Activated naive CD4-positive, alpha-beta T cell (primary cell): ENCODE measurements around the gene PRDX2.

Experiments used
- DNase-seq, 4 experiments: peaks; one replicate each; lab custom pipeline; 2025; lab: John Stamatoyannopoulos, UW

The PRDX2 gene

DNA sequence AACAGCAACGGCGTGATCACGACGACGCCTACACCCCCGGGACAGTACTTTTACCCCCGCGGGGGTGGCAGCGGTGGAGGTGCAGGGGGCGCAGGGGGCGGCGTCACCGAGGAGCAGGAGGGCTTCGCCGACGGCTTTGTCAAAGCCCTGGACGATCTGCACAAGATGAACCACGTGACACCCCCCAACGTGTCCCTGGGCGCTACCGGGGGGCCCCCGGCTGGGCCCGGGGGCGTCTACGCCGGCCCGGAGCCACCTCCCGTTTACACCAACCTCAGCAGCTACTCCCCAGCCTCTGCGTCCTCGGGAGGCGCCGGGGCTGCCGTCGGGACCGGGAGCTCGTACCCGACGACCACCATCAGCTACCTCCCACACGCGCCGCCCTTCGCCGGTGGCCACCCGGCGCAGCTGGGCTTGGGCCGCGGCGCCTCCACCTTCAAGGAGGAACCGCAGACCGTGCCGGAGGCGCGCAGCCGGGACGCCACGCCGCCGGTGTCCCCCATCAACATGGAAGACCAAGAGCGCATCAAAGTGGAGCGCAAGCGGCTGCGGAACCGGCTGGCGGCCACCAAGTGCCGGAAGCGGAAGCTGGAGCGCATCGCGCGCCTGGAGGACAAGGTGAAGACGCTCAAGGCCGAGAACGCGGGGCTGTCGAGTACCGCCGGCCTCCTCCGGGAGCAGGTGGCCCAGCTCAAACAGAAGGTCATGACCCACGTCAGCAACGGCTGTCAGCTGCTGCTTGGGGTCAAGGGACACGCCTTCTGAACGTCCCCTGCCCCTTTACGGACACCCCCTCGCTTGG is 9.3 kb downstream of the PRDX2 start:
- DNase-seq: peak; percentile 37 to 71 (median 56)

DNA sequence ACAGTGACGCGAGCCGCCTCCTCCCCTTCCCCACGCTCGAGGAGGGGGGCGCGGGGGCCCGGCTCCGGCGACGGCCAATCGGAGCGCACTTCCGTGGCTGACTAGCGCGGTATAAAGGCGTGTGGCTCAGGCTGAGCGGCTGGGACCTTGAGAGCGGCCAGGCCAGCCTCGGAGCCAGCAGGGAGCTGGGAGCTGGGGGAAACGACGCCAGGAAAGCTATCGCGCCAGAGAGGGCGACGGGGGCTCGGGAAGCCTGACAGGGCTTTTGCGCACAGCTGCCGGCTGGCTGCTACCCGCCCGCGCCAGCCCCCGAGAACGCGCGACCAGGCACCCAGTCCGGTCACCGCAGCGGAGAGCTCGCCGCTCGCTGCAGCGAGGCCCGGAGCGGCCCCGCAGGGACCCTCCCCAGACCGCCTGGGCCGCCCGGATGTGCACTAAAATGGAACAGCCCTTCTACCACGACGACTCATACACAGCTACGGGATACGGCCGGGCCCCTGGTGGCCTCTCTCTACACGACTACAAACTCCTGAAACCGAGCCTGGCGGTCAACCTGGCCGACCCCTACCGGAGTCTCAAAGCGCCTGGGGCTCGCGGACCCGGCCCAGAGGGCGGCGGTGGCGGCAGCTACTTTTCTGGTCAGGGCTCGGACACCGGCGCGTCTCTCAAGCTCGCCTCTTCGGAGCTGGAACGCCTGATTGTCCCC is 10.1 kb downstream of the PRDX2 start, which contains the start of gene JUNB:
TSS of gene JUNB (plus strand) at position 142 of the 706 bp plus-strand sequence. CDS start at position 428, 286 bp downstream.
- DNase-seq: peak; percentile 88 to 98 (median 94)

DNA sequence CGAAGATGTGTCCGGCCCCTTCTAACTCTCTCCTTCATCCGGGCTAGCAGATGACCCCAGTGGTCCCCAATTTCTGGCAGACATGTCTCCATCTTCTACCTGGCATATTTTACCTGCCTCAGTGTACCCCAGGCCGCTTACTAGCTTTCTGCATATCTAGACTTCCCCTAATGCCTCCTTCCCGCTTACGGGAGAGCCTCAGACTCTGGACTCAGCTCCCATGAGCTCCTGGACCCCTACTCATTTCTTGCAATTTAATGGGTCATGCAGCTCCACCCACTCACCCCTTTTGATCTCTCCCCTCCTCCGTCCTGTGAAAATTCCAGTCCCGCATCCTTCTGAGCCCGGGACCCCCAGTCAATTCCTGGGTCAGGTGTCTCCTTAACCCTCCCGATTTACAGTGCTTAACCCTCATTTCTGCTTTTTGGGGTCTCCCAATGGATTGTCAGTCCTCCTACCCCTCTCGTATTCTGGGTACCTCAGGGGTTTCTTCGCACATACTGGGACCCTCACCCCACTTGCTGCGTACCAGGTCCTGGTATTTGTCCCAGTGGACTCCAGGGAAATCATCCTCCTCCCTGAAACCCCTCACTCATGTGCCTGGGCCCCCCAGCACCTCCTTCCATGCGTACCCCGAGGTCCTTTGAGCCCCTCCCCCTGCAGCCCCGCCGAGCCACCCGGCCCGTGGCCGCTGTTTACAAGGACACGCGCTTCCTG is 10.8 kb downstream of the PRDX2 start:
- no peak for DNase-seq

DNA sequence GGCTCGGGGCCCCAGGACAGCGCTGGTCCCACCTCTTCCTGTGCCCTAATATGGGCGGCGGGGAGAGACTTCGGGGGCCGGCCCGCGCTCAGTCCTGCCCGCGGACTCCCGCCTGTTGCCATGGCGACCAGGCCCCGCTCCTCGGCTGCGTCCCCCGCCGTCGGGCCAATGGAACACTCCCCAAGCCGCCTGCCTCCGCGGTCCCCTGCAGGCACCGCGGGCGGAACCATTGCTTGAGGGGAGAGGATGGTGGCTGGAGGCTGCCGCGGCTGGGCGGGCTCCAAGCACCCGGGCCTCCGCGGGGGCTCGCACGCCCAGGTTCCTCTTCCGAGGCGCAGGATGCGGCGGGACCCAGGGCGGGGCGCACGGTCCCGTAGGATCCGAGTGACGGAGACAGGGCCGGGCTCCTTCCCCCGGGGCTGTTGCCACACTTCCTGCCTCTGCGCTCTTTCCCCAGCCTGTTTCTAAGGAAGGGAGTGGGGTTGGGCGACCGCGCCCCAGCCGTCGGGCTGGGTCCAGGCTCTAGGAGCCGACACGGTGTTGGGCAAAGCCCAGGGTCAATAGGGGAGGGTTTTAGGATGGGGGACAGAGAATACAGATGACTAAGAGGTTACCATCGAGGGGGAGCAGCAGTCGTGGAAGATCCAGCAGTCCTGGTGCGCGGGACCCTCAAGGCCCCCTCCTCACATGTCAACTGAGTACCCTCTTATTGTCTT is 11.5 kb downstream of the PRDX2 start:
- peak; percentile 38 to 80 (median 67) for DNase-seq

DNA sequence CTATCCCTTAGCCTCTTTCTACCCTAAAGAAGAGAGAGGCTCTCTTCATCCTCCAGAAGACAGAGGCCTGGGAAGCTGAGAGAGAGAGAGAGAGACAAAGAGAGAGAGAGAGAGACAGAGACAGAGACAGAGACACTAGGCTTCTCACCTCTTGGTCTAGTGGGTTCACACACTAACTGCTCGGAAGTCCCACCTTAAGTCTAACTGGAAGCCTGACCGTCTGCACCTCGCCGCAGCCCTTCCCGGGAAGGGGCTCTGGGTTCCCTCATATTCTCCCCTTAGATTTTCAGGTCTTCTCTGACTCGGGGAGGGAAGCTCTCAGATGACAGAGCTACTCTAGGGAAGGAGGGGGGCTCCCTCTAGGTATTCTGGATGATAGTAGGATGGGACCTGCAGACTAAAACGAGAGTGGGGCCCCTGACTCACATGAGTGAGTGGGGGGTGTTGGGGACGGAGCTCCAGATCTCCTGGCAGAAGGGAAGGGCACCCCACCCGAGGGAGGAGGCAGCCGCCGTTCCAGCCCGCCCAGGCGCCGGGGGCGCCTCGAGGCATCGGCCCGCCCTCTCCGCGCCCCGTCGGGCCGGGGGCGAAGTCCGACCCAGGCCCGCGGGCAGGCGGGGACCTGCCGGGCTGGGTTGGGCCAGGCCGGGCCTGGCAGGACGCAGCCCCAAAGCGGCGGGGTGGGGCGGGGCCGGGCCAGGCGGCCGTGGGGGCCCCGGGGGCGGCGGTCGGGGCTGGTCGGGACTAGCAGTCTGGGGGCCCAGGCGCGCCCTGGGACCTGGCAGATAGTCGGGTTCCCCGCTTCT is 12.3 kb downstream of the PRDX2 start:
- peak in 1 of 4 experiments; percentile 41 for DNase-seq

DNA sequence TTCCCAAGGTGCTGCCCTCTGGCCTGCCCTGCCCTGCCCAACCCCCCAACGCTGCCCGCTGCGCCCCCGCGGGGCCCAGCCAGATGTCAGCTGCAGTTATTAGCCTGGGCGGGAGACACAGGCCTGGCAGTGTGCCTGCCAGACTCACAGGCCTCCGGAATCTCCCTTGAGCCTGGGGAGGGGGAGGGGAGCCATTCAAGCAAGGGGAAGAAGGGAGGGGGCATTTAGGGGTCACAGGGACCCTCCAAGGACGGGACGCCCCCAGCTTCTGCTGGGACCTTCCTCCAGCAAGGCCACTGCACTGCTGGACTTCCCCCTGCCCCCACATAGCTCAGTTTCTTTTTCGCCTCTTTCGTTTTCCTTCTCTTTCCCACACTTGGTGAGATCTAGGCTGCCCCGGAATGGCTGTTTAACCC is 12.9 kb downstream of the PRDX2 start:
- no peak for DNase-seq

DNA sequence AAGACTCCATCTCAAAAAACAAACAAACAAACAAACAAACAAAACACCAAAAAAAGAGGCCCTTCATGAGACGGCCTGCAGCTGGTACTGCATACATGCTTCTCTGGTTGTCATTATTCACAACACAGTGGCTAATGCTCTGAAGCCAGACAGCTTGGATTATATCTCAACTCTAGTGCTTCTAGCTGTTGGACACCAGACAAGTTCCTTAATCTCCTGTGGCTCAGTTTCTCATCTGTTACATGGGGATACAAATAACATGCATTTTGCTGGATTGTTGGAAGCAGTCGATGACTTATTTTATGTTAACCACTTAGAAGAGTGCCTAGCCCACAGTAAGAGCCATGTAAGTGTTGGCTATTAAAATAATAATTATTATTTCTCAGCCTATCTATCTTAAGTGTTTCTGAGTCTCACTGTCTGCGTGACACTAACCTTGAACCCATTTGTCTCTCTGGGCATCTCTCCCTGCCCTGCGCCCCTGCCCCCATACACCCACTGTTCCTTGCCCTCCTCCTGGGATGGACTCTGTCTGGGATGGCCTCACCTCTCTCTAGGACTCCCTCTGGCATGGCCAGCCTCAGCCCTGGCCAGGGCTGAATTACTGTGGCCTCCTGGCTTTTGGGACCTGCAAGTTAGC is 13.4 kb downstream of the PRDX2 start:
- no peak for DNase-seq

DNA sequence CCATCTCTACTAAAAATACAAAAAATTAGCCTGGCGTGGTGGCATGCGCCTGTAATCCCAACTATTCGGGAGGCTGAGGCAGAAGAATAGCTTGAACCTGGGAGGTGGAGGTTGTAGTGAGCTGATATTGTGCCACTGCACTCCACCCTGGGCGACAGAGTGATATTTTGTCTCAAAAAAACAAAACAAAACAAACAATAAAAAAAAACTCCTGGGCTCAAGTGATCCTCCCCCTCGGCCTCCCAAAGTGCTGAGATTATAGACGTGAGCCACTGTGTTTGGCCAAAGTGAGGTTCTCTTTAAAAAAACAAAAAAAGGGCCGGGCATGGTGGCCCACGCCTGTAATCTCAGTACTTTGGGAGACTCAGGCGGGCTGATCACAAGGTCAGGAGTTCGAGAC is 14.1 kb downstream of the PRDX2 start:
- DNase-seq: no peak

DNA sequence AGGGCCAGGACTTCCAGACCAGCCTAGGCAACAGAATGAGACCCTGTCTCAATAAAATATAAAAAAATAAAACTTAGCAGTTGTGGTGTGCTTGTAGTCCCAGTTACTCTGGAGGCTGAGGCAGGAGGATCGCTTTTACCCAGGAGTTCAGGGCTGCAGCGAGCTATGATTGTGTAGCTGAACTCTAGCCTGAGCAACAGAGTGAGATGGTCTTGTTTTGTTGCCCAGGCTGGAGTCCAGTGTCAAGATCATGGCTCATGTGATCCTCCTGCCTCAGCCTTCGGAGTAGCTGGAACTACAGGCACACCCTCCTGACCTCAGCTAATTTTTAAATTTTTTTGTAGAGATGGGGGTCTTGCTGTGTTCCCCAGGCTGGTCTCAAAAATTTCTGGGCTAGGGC is 14.6 kb downstream of the PRDX2 start:
- DNase-seq: no peak

DNA sequence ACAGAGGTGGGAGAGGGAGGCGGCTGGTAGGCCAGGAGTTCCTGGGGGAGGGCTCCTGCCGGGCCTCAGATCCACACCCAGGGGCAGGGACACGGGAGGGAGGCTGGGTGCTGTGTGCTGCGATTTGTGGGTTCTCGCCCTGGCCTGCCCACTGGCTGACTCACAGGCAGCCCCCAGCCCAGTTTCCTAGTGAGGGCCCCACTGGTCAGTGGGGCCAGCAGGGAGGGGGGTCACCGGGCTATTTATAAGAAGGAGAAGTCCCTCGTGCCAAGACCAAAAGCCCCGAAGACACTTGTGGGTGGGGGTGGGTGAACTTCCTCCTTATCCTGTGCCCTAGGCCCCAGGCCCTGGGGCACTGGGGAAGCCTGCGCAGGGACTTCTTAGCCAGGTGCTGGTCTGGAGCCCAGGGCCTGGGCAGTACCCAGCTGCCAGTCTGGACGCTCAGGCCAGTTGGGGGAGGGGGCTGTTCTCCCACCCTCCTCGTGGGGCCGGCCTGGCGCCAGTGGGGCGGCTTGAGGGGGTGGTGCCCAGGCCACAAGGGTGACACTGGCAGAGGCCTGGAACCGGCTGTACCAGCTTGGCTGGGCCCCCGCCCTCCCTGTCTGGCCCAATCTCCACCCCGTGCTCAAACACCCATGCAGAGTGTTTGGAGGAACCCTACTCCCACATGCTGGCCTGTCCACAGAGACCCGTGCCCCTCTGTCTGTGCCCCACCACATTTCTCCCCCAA is 15.3 kb downstream of the PRDX2 start:
- DNase-seq: no peak

DNA sequence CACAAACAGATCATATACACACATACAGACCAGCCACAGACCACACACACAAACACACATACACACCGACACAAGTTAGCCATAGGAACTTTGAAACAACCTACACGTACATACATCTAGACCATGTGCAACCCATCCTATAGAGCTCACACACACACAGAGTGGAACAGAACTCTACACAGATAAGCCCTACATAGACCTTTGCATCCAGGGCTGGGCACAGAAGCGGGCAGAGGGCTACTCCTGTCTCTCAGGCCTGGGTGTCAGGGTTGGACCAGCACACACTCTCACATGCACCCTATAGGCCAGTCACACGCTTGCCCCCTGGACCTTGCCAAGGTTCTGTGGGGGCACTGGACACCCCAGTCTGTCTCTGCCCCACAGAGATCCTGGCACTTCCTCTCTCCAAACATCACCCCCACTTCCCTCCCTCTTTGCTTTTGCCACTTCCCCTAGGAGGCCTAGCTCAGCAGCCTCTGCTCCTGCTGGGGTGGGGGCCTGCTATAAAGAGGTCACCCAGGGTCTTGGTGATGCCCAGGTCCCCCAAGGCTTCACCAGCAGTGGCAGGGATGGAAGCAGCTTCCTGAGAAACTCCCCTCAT is 16.1 kb downstream of the PRDX2 start:
- no peak for DNase-seq

DNA sequence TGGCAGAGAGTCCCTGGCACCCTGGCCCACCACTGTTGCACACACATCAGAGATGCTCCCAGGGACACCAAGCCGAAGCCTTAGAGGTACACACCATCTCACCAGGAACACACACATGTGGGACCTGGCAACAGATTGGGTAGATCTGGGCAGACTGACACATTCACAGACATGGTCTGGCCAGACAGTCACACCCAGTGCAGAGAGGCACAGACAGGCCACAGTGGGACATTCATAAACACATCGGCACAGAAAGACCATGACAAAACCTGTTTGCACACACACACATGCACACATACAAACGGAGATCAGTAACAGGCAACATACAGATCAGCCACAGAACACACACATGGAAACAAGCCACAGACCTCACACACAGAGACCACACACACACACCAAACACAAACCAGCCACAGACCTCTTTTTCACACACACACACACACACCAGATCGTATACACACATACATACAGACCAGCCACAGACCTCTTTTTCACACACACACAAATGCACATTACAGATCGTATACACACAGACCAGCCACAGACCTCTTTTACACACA is 16.6 kb downstream of the PRDX2 start:
- no peak for DNase-seq

DNA sequence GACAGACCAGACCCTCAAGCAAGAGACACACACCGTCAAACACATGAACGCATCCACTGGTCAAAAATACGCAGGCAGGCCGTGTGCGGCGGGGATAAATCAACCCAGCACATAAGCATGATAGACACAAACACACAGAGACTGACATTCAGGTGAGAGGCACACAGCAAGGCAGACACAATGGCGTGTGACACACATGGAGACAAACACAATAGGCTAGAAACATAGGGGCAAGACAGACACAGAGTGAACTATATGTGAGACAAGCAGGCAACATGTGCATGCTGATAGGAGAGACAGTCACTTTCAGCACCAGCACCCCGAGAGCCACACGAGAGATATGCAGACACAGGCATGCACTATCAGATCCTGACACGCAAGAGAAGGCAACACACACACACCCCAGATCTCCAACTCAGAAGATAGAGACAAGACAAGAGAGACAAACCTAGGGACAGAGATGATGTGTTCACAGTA is 17.2 kb downstream of the PRDX2 start:
- no peak for DNase-seq

DNA sequence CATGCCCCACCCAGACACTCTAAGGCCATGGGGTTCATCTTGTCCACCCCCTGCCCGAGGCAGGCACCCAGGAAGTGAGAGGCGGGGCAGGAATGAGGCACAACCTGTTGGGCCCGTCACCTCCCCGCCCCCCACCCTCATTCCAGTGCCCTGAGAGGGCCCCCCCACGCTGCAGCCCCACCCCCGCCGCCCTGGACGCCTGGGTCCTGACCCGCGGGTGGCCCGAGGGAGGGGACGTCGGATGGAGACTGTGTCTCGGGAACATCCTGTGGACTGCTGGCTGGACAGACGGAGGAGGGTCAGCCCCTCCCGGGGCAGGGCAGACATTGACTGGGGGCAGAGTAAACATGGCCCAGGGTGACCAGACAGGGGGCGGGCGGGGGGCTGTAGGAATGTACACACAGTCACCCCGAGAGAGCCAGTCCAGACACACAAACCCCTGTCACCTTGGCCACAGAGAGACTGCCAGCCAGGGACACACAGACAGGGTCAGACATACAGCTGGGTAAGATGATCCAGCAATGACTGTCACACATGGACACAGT is 17.7 kb downstream of the PRDX2 start:
- DNase-seq: no peak

DNA sequence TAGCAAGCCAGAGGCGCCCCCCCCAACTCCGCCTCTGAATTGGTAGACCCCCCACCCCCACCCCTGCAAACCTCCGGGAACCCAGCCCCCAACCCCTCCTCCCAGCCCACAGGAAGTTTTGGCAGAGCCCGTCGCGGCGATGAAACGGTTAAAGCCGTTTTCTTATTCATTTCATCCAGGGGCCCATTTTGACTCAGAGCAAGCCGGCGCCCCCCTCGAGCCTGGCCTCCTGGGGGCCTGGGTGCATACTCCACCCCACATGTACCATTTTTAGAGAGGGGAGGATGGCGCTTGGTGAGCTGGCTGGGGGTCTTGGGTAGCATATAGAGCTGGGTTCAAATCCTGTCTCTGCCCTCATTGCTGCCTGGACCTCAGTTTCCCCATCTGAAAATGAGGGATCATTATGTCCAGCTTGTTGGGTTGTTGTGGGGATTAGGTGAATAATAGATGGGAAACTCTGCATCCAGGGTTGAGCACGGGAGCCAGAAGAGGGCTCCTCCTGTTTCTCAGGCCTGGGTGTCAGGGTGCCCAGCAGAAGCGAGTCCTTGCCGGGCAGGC is 18.2 kb downstream of the PRDX2 start:
- no peak for DNase-seq

DNA sequence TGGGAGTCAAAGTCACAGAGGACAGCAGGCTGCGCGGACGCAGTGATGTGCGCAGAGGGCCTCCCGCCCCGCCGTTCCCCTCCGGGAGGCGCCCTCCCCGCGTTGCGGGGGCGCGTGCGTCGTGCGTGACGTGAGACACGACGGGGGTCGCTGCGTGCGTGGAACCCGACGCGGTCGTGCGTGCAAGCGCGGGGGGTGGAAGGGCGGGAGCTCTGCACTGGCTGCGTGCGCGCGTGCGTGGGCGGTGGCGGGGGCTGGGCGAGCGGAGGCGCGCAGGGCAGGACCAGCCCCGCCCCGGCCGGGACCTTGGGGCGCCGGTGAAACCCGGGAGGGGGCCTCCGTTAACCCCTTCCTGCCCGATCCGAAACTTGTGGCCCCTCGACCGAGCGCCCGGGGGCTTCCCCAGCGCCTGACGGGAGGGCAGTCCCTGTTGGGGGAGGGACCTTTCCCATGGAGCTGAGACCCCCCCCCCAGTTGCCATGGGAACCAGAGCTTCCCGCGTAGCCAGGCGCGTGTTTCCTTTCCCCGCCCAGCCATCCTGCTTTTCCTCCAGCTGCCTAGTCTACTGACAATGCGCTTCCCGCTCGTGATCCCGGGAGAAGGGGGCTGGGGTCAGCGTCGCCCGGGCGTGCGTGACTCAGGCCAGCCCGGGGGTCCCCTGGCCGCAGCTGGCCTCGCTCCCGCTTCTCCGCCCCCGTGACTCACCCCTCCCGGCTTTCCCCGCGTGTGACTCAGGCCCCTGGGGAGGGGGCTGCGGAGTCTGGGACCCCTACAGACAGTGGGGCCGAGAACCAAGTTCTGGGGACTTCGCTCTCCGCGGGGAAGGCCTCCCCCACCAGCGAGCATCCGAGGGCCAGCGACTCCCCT is 18.9 kb downstream of the PRDX2 start:
- DNase-seq: peak; percentile 63 to 94 (median 77)

DNA sequence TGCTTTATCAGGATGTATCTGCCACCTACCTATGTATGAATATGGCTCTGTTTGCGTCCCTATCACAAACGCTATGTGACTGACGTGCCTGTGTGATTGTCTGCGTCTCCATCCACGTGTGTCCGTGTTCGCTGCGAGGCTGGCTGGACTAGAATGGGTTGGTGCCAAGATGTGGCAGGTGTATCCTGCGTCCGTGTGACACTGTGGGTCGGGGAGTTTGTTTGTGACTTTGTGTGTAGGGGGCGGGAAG is 19.5 kb downstream of the PRDX2 start:
- no peak for DNase-seq
